GM18517 (cell line): Measurements from ENCODE around the gene CLDN19.
"Not testable (repeated sequence)": the region's sequence is repeated elsewhere in the genome, so short reads cannot be mapped to it uniquely, and the experiment has no call there.

Experiments used
- ATAC-seq: cut with Tn5 transposase; IDR thresholded peaks from one replicate; pipeline ENCODE4 v1.9.1; 2021; ENCODE audit warnings: mild to moderate bottlenecking, moderate library complexity; ENCODE audit not compliant: unreplicated experiment

Gene CLDN19

GRCh38 chr1:42713293-42713692 is 26.7 kb downstream of the CLDN19 start:
- no peak for ATAC-seq

GRCh38 chr1:42712808-42713207 is 27.2 kb downstream of the CLDN19 start:
- ATAC-seq = not testable (repeated sequence)

- ATAC-seq = no peak
Measured at GRCh38 chr1:42703888-42704464, 36.1 kb downstream of the CLDN19 start.

GRCh38 chr1:42700006-42700405 is 40.0 kb downstream of the CLDN19 start:
- ATAC-seq = no peak

GRCh38 chr1:42698081-42698813 is 41.8 kb downstream of the CLDN19 start:
- no peak for ATAC-seq

- ATAC-seq = no peak
Measured at GRCh38 chr1:42692911-42693310, 47.1 kb downstream of the CLDN19 start.

- ATAC-seq = no peak
Measured at GRCh38 chr1:42692461-42692860, 47.6 kb downstream of the CLDN19 start.

GRCh38 chr1:42691157-42691498 is 48.9 kb downstream of the CLDN19 start:
- no peak for ATAC-seq

- no peak for ATAC-seq
Measured at GRCh38 chr1:42690477-42691156, 49.4 kb downstream of the CLDN19 start.

- ATAC-seq = no peak
Measured at GRCh38 chr1:42689912-42690311, 50.1 kb downstream of the CLDN19 start.

- no peak for ATAC-seq
Measured at GRCh38 chr1:42686418-42686817, 53.6 kb downstream of the CLDN19 start.

GRCh38 chr1:42684139-42684538 is 55.9 kb downstream of the CLDN19 start:
- no peak for ATAC-seq
